T-helper 2 cell treated with Interferon-gamma antibody and Interleukin-4, amounts not matched to agents 5 μg/mL and 100 μg/mL, for 36 hours (primary cell): ENCODE data around the gene MAX.
A peak's percentile ranks its signal among the peaks of the same experiment; 100 is the strongest.

Source experiments
- DNase-seq: peaks from one replicate; pipeline ENCODE4 v3.0.0; 2021; ENCODE audit warnings: low spot score
- H3K27ac Mint-ChIP-seq: one replicate; pipeline ENCODE4 v1.8.0; 2021; ENCODE audit warnings: mild to moderate bottlenecking, mixed read lengths
- H3K27me3 Mint-ChIP-seq: one replicate; pipeline ENCODE4 v1.8.0; 2021; ENCODE audit warnings: low read depth, mixed read lengths
- H3K36me3 Mint-ChIP-seq: one replicate; pipeline ENCODE4 v1.8.0; 2021; ENCODE audit warnings: low read depth, mixed read lengths
- H3K4me1 Mint-ChIP-seq: one replicate; pipeline ENCODE4 v1.8.0; 2021; ENCODE audit warnings: low read depth, mixed read lengths
- H3K4me3 Mint-ChIP-seq: one replicate; pipeline ENCODE4 v1.8.0; 2022; ENCODE audit warnings: mild to moderate bottlenecking, moderate library complexity, mixed read lengths
- H3K9me3 Mint-ChIP-seq: one replicate; pipeline ENCODE4 v1.8.0; 2021; ENCODE audit warnings: mixed read lengths

Gene MAX

DNA sequence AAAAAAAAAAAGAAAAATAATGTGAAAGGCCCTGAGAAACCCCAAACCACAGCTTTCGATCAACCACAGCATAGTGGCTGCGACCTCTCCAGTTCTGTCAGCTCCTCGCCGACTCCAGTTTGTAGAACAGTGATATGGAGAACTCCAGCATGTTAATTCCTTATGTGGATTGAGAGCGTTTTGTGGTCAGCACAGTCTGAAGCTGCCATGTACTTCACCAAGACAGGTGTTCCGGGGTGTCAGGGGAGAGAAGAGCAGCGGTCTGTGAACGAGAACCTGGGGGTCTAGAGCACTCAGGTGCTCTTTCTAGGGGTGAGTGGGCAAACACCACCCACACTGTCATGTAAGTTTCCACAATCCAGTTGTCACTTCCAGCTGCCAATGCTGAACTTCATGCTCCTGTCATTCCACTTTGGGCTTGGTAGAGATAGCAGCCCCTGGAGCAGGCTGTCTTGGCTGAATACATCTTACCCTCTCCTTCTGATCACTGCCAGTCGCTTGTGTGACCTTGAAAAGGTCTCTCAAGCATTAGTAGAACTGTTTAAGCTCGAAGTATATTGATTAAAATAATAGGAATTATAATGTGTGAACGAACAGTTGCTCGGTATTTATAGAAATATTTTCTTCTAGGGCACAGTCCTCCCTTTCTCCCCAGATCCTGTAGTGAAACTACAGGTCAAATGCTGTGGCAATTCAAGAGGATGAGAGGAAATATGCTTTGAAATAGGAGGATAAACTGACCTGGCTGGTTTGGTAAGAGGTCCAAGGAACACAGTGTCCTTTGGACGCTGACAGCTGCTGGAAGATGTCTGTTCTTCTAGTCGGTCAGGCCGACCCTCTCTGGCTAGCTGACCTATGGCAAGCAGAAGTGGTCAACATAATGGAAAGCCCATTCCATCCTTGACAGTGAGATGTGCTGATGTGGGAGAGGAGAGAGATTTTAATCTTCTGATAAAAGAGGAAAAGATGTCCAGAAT, 15.7 kb upstream of the MAX start:
- no peak for DNase-seq
- Mint-ChIP-seq H3K27me3 (peaks cover 10% of the 10 kb centered on the region), H3K9me3 (no peaks in the 10 kb centered on the region), H3K27ac (no peak overlapping the region), H3K36me3 (no peaks in the 10 kb centered on the region), H3K4me3 (no peak overlapping the region), H3K4me1 (peaks cover 5% of the 10 kb centered on the region)

DNA sequence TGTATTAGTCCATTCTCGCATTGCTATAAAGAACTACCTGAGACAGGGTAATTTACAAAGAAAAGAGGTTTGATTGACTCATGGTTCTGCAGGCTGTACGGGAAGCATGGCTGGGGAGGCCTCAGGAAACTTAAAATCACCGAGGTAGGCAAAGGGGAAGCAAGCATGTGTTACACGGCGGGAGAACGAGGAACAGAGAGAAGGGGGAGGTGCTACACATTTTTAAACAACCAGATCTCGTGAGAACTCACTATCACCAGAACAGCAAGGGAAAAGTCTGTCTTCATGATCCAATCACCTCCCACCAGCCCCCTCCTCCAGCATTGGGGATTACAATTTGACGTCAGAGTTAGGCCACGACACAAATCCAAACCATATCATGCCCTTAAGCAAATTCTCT, 13.3 kb upstream of the MAX start:
- Mint-ChIP-seq H3K4me3 (no peak overlapping the region), H3K4me1 (peaks cover 5% of the 10 kb centered on the region), H3K27me3 (peaks cover 7% of the 10 kb centered on the region), H3K9me3 (no peaks in the 10 kb centered on the region), H3K36me3 (no peaks in the 10 kb centered on the region), H3K27ac (no peak overlapping the region)
- no peak for DNase-seq

DNA sequence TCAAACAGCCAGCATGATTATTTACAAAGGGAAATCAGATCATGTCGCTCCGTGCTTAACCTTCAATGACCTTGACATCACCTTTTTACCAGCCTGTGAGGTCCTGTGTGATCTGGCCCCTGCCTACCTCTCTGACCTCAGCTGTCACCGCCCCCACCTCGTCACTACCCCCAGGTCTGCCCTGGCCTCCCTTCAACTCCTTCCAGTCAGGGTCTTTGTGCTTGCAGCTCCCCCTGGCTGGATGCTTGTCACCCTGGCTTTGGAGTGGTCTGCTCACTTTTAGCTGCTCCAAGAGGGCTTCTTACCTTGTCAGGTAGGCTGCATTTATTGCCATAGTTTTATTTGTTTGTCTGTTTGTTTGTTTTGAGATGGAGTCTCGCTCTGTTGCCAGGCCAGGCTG, 8.2 kb upstream of the MAX start:
- no peak overlapping the region for H3K4me3 Mint-ChIP-seq
- peaks cover 7% of the 10 kb centered on the region for H3K4me1 Mint-ChIP-seq
- no peak overlapping the region for H3K27ac Mint-ChIP-seq
- no peaks in the 10 kb centered on the region for H3K36me3 Mint-ChIP-seq
- H3K9me3 Mint-ChIP-seq: no peaks in the 10 kb centered on the region
- no peak for DNase-seq
- H3K27me3 Mint-ChIP-seq: peaks cover 3% of the 10 kb centered on the region

DNA sequence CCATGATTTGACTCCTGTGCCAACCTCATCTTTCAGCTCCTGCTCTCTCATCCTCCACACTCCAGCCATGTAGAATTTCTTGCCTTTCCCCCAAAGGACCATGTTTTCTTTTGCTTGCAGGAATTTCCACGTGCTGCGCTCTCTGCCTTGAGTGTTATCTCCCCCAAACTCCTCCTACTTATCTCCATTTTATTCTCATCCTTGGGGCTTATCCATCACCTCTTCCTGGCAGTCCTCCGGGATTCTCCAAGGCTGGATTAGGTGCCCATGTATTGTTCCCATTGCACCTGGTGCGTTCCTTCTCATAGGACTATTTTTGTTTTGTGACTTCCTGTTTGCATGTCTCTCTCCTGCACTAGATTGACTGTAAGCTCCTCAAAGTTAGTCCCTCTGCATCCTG, 7.0 kb upstream of the MAX start:
- no peak for DNase-seq
- H3K27ac Mint-ChIP-seq: no peak overlapping the region
- no peaks in the 10 kb centered on the region for H3K9me3 Mint-ChIP-seq
- peaks cover 7% of the 10 kb centered on the region for H3K4me1 Mint-ChIP-seq
- no peak overlapping the region for H3K4me3 Mint-ChIP-seq
- H3K36me3 Mint-ChIP-seq: no peaks in the 10 kb centered on the region
- H3K27me3 Mint-ChIP-seq: peaks cover 8% of the 10 kb centered on the region

DNA sequence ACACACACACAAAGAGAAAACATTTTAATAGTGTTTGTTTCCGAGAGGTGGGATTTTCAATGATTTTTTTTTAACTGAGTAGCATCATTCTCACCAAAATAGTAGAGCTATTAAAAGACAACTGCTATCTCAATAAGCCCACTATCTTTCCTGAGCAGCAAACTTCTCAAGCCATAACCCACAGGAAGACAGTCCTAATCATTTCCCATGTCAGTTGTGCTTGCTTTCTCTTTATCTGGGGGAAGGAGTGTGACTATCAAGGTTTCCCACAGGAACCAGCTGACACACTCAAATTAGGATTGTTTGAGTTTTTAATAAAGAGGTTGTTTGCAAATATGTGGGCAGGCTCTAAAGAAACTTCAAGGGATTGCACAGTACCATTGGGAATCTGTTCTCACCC, 4.9 kb upstream of the MAX start:
- Mint-ChIP-seq H3K9me3 (no peaks in the 10 kb centered on the region), H3K4me3 (no peak overlapping the region), H3K36me3 (peaks cover 2% of the 10 kb centered on the region), H3K4me1 (peaks cover 10% of the 10 kb centered on the region), H3K27ac (no peak overlapping the region), H3K27me3 (peaks cover 7% of the 10 kb centered on the region)
- DNase-seq: no peak

DNA sequence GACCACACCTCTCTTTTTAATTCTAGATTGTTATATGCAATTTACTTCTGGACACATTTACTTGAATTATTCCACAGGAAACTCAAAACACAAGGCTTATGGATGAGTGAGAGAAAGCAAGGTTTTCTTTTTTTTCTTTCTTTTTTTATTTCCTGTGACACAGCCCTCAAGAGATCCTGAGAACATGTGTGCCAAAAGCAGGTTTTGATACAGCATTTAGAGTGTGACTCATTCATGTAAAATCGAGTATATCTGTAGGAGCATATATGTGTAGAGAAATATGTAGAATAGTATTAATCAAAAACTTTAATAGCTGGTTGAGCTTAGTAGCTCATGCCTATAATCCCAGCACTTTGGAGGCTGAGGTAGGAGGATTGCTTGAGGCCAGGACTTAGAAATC, 4.4 kb upstream of the MAX start:
- Mint-ChIP-seq H3K27me3 (peaks cover 7% of the 10 kb centered on the region), H3K36me3 (peaks cover 3% of the 10 kb centered on the region), H3K4me3 (no peak overlapping the region), H3K4me1 (peaks cover 10% of the 10 kb centered on the region), H3K9me3 (no peaks in the 10 kb centered on the region), H3K27ac (no peak overlapping the region)
- no peak for DNase-seq

DNA sequence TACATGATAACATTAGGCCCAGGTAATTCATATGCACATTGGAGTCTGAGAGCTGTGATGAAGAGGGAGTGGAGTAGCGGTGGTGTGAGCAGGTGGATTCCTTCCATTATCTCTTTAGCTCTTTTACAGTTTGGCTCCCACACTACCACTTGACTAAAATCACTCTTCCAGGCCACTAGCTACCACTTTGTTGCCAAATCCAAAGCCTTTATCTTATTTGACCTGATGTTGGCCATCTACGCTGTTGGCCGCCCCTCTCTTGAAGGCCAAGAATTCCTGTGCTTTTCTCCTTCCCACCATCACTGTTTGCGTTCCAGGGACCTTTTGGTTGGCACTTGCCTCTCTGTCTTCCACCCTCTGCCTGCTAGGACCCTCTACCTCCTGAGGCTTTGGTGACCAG, 4.0 kb upstream of the MAX start:
- H3K4me1 Mint-ChIP-seq: peaks cover 10% of the 10 kb centered on the region
- H3K9me3 Mint-ChIP-seq: no peaks in the 10 kb centered on the region
- H3K36me3 Mint-ChIP-seq: peaks cover 4% of the 10 kb centered on the region
- DNase-seq: no peak
- peaks cover 7% of the 10 kb centered on the region for H3K27me3 Mint-ChIP-seq
- H3K4me3 Mint-ChIP-seq: no peak overlapping the region
- H3K27ac Mint-ChIP-seq: no peak overlapping the region

- Mint-ChIP-seq H3K27ac (no peak overlapping the region), H3K36me3 (peaks cover 15% of the 10 kb centered on the region), H3K4me3 (no peak overlapping the region), H3K27me3 (peaks cover 7% of the 10 kb centered on the region), H3K4me1 (peaks cover 20% of the 10 kb centered on the region), H3K9me3 (no peaks in the 10 kb centered on the region)
- DNase-seq: no peak
These were observed 2.5 kb upstream of the MAX start for GRCh38 chr14:65104791-65105190.

DNA sequence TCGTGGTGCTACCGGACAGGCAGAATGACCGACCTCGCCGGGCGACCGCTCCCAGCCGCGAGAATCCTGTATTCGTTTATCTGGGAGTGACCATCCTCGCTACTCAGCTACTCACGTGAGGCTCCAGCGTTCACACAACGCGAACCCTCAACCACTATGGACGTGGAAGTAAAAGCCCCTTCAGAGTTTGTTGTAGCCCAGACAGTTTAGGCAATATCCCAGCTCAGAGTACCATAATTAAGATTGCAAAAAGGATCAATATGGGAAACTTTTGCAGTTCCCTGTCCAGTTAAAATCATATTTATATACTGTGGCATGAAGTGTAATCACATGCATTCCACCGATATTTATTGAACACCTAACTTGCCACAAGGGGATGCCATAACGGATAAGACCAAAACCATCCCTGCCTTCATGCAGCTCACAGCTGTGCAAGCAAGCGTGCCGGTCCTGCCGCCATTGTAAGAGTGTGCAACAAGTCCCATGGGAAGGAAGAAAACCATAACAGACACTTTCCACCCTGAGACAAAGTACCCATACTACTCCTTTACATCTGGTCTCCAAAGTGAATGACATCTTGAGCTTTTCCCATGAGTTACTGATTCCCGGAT, 938 bp upstream of the MAX start:
- Mint-ChIP-seq H3K36me3 (peaks cover 24% of the 10 kb centered on the region), H3K9me3 (no peaks in the 10 kb centered on the region), H3K27me3 (peaks cover 7% of the 10 kb centered on the region), H3K27ac (peak overlapping the region; percentile 23), H3K4me1 (peaks cover 26% of the 10 kb centered on the region), H3K4me3 (peak overlapping the region; percentile 93)
- no peak for DNase-seq

GRCh38 chr14:65101631-65102440, 481 bp downstream of the MAX start:
- Mint-ChIP-seq H3K4me3 (peak overlapping the region; percentile 96), H3K27me3 (peaks cover 7% of the 10 kb centered on the region), H3K27ac (peak overlapping the region; percentile 97), H3K36me3 (peaks cover 35% of the 10 kb centered on the region), H3K9me3 (no peaks in the 10 kb centered on the region), H3K4me1 (peaks cover 38% of the 10 kb centered on the region)
- DNase-seq: no peak

DNA sequence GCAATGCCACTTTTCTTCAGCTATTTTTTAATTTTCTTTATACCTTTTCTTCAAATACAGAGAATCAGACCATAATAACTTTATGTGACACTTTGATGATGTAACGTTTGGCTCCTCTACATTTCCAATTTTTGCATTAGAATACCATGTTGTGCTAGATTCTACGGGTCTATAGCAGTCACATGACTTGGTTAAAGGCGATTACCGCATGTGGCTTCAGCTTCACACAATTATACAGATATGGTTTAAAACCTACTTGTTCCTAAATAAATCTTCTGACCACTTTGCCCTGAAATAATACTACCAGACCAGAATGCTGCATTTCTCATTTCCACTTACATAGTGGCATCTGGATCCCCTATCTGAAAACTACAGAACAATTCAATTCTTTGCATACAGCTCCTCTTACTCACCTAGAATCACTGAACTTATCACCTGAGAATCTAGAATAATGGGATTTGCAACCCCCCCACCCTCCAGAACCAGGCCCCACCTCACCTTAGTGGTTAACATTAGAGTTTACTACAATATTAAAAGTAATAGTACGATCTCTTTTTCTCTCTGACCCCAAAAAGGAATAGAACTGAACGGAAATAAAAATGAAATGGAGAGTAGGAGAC, 1.3 kb downstream of the MAX start:
- peaks cover 7% of the 10 kb centered on the region for H3K27me3 Mint-ChIP-seq
- H3K4me3 Mint-ChIP-seq: peak overlapping the region; percentile 96
- peaks cover 40% of the 10 kb centered on the region for H3K36me3 Mint-ChIP-seq
- H3K27ac Mint-ChIP-seq: peak overlapping the region; percentile 91
- no peak for DNase-seq
- H3K4me1 Mint-ChIP-seq: peaks cover 43% of the 10 kb centered on the region
- no peaks in the 10 kb centered on the region for H3K9me3 Mint-ChIP-seq

DNA sequence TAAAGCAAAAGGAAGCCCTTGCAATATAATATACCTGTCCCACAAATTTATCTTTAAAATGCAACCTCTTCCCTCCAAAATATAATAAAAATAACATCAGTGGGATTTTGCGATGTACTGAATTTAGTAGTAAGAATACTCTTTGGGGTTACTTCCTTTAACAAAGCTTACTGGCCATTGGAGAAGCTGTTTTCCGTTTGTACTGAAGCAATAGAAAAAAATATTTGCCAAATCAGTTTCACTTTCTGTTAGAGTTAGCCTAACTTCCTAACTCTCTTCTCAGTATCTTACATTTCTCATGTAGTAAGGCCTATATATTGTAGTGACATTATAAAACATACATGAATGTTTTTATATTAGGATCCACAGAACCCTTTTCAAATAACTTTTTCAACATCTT, 3.7 kb downstream of the MAX start:
- peaks cover 63% of the 10 kb centered on the region for H3K36me3 Mint-ChIP-seq
- no peaks in the 10 kb centered on the region for H3K27me3 Mint-ChIP-seq
- peak overlapping the region; percentile 86 for H3K4me3 Mint-ChIP-seq
- no peaks in the 10 kb centered on the region for H3K9me3 Mint-ChIP-seq
- peak overlapping the region; percentile 84 for H3K27ac Mint-ChIP-seq
- H3K4me1 Mint-ChIP-seq: peaks cover 66% of the 10 kb centered on the region
- no peak for DNase-seq

DNA sequence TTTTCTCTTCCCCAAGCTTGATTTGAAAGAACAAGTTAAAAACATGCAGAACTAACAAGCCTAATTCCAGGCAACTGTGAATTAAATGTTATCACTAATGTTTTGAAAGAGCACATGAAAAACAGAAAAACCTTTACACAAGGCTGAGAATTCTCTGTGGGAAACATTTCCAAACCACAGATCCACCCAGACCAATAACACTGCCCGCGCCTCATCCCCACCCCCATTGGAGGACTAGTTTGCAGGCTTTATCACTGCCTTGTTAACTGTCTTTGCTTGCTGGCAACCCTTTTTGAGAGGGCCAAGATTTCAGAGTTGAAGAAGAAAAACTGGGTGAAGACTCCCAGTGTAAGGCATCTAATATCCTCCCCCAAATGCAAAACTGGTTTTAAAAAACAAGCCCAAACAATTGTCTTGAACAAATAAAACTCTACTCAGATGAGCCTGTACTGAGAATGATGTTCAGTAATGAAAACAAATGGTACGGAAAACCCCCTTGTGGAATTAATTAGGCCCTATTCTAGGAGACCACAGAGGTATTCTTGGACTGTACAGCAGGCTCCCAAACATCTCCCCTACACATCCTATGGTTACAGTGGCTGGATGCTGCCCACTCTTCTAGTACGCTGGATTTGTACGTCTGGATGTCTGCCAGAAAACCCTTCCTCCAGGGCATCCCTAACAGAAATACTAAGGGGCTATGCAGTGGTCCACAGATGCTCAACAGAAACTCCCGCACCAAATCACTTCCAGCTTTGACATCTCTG, 5.8 kb downstream of the MAX start:
- peak overlapping the region; percentile 54 for H3K4me3 Mint-ChIP-seq
- H3K27me3 Mint-ChIP-seq: no peaks in the 10 kb centered on the region
- peaks cover 75% of the 10 kb centered on the region for H3K36me3 Mint-ChIP-seq
- H3K4me1 Mint-ChIP-seq: peaks cover 63% of the 10 kb centered on the region
- H3K27ac Mint-ChIP-seq: peak overlapping the region; percentile 41
- DNase-seq: peak; percentile 60
- H3K9me3 Mint-ChIP-seq: no peaks in the 10 kb centered on the region
